Chondrocyte (in vitro differentiated cells): ENCODE data around the gene MSI1. TPM values are rescaled to one million over a fixed set of nuclear protein-coding genes. Genes with fewer than 3 reads are reported as not detected.

ENCODE experiments used
- DNase-seq: peaks from one replicate; pipeline ENCODE4 v3.0.0; 2021; ENCODE audit warnings: mixed read lengths, low spot score
- H3K27ac Mint-ChIP-seq: one replicate; pipeline ENCODE4 v1.8.0; 2021; ENCODE audit warnings: mild to moderate bottlenecking, moderate library complexity, mixed read lengths; ENCODE audit not compliant: unreplicated experiment
- H3K27me3 Mint-ChIP-seq: 2 replicates; pipeline ENCODE4 v1.8.0; 2021; ENCODE audit warnings: low read depth, mixed read lengths
- H3K36me3 Mint-ChIP-seq: 2 replicates; pipeline ENCODE4 v1.8.0; 2021; ENCODE audit warnings: low read depth, mixed read lengths
- H3K4me1 Mint-ChIP-seq: 2 replicates; pipeline ENCODE4 v1.8.0; 2021; ENCODE audit warnings: low read depth, mild to moderate bottlenecking, mixed read lengths
- H3K4me3 Mint-ChIP-seq: one replicate; pipeline ENCODE4 v1.8.0; 2021; ENCODE audit warnings: mild to moderate bottlenecking, moderate library complexity, mixed read lengths; ENCODE audit not compliant: unreplicated experiment
- H3K9me3 Mint-ChIP-seq: 2 replicates; pipeline ENCODE4 v1.8.0; 2021; ENCODE audit warnings: low read depth, mixed read lengths
- CTCF ChIP-seq: fragments of 200-600 bp; sonication (generic); IDR thresholded peaks from 2 replicates; pipeline ENCODE4 v1.5.0; 2021; ENCODE audit warnings: antibody characterized with exemption, mild to moderate bottlenecking, moderate library complexity
- total RNA-seq: library from RNA; stranded (reverse); gene quantifications from 3 replicates; pipeline ENCODE4 v1.2.1, GENCODE V29; 2021

MSI1 gene
- total RNA-seq, 1 donor from 2014 or later, result 2.5 TPM

- H3K27me3 Mint-ChIP-seq, result peaks cover 30% of the 10 kb centered on the region
- no peak for TF ChIP-seq CTCF
- no peak overlapping the region for H3K4me3 Mint-ChIP-seq
- DNase-seq, result no peak
- peaks cover 7% of the 10 kb centered on the region for H3K4me1 Mint-ChIP-seq
- no peaks in the 10 kb centered on the region for H3K36me3 Mint-ChIP-seq
- no peak overlapping the region for H3K27ac Mint-ChIP-seq
- no peaks in the 10 kb centered on the region for H3K9me3 Mint-ChIP-seq
These were observed 8.1 kb upstream of the MSI1 start for GRCh38 chr12:120376934-120377572.

- no peaks in the 10 kb centered on the region for H3K36me3 Mint-ChIP-seq
These were observed 7.5 kb upstream of the MSI1 start for GRCh38 chr12:120376416-120376815.

GRCh38 chr12:120376009-120376408 is 7.0 kb upstream of the MSI1 start:
- TF ChIP-seq CTCF, result no peak
- Mint-ChIP-seq H3K27ac (no peak overlapping the region), H3K4me3 (no peak overlapping the region), H3K36me3 (no peaks in the 10 kb centered on the region), H3K9me3 (no peaks in the 10 kb centered on the region), H3K4me1 (no peaks in the 10 kb centered on the region), H3K27me3 (peaks cover 38% of the 10 kb centered on the region)
- no peak for DNase-seq

More at GRCh38 chr12:120376416-120376815, 7.5 kb upstream of the MSI1 start:
- peaks cover under 1% of the 10 kb centered on the region for H3K4me1 Mint-ChIP-seq
- peaks cover 34% of the 10 kb centered on the region for H3K27me3 Mint-ChIP-seq
- no peak for DNase-seq
- no peak overlapping the region for H3K27ac Mint-ChIP-seq
- no peaks in the 10 kb centered on the region for H3K9me3 Mint-ChIP-seq
- no peak overlapping the region for H3K4me3 Mint-ChIP-seq
- no peak for TF ChIP-seq CTCF

- no peak for DNase-seq
These were observed 4.7 kb upstream of the MSI1 start for GRCh38 chr12:120373683-120374082.

More at GRCh38 chr12:120373683-120374082, 4.7 kb upstream of the MSI1 start:
- no peaks in the 10 kb centered on the region for H3K9me3 Mint-ChIP-seq
- no peaks in the 10 kb centered on the region for H3K36me3 Mint-ChIP-seq
- H3K27ac Mint-ChIP-seq, result no peak overlapping the region
- peaks cover 8% of the 10 kb centered on the region for H3K4me1 Mint-ChIP-seq
- H3K4me3 Mint-ChIP-seq, result no peak overlapping the region
- no peak for TF ChIP-seq CTCF
- H3K27me3 Mint-ChIP-seq, result peaks cover 54% of the 10 kb centered on the region
